ENCODE measurements around the gene CST7. TPM values are rescaled to one million over a fixed set of nuclear protein-coding genes. Genes with fewer than 3 reads are reported as not detected.

Gene CST7
- total RNA-seq, 1 experiment from 2014 or later: not detected

GRCh38 chr20:24996449-24997377 lies 47.6 kb downstream of the CST7 start:
- Histone ChIP-seq H3K23me2 (ENCODE audit: insufficient read length, low read depth, low read length, poor library complexity, severe bottlenecking) (peaks cover 8% of the 10 kb centered on the region), H3K9me3 (ENCODE audit: control insufficient read depth, low read depth, low read length) (no peaks in the 10 kb centered on the region), H3K14ac (ENCODE audit: insufficient read depth, low read length) (no peak overlapping the region), H4K8ac (replicated peaks; ENCODE audit: insufficient read length, low read depth, low read length) (no peak overlapping the region), H3K4me2 (ENCODE audit: insufficient read depth, insufficient read length, low read length) (no peak overlapping the region), H3K4ac (ENCODE audit: low read depth, low read length) (no peak overlapping the region), H3K27ac (ENCODE audit: insufficient read length, low read depth, low read length) (no peak overlapping the region), H2BK5ac (ENCODE audit: insufficient read length, low read length) (no peak overlapping the region), H2AFZ (ENCODE audit: low read length) (no peak overlapping the region), H3K4me1 (ENCODE audit: insufficient read depth, low read length) (no peaks in the 10 kb centered on the region), H4K91ac (ENCODE audit: insufficient read length, low read depth, low read length) (no peak overlapping the region), H2BK15ac (ENCODE audit: low read depth, low read length) (no peak overlapping the region), H4K5ac (ENCODE audit: insufficient read length, low read depth, low read length) (no peak overlapping the region), H3K79me2 (ENCODE audit: insufficient read depth, low read length) (no peaks in the 10 kb centered on the region; the same call in 1 of the 2 replicates), H3T11ph (ENCODE audit: low read length) (no peak overlapping the region), H3K18ac (ENCODE audit: insufficient read length, low read depth, low read length) (no peak overlapping the region), H3K56ac (ENCODE audit: insufficient read length, low read depth, low read length) (no peak overlapping the region), H3K23ac (ENCODE audit: insufficient read length, low read depth, low read length) (no peak overlapping the region), H3K79me1 (ENCODE audit: insufficient read depth, low read depth, low read length, poor library complexity, severe bottlenecking) (no peaks in the 10 kb centered on the region), H2BK20ac (ENCODE audit: low read depth, low read length, poor library complexity, severe bottlenecking) (no peak overlapping the region), H4K20me1 (ENCODE audit: control insufficient read depth, insufficient read depth, insufficient read length) (peaks cover 2% of the 10 kb centered on the region), H3K9ac (ENCODE audit: extremely low read depth, insufficient read length, low read length) (no peak overlapping the region), H2BK120ac (ENCODE audit: low read depth, low read length, poor library complexity, severe bottlenecking) (no peak overlapping the region), H3K27me3 (ENCODE audit: insufficient read depth, low read length) (no peaks in the 10 kb centered on the region), H2BK12ac (ENCODE audit: insufficient read length, low read depth, low read length) (no peak overlapping the region), H2AK5ac (ENCODE audit: insufficient read length, low read length) (no peak overlapping the region)
- Mint-ChIP-seq H3K4me3 (no peak overlapping the region), H3K4me1 (peaks cover 18 to 25% of the 10 kb centered on the region in 2 experiments), H3K36me3 (ENCODE audit: insufficient read depth in 1 of 3, low read depth in 3 of 3) (no peaks in the 10 kb centered on the region; a peak in 1 of 7 replicates), H3K27me3 (ENCODE audit: low read depth) (peaks cover 52% of the 10 kb centered on the region), H3K9me3 (no peaks in the 10 kb centered on the region), H3K27ac (no peak overlapping the region)
- DNase-seq: peak; percentile 8
- TF ChIP-seq CTCF (conservative IDR thresholded peaks at IDR 0.05): no peak
- no CpG with 5 or more reads among the region's 9 CpGs for WGBS (ENCODE audit: extremely low coverage, insufficient read length, low lambda C conversion rate)
